Measurements from ENCODE around the gene ARL3. TPM values are rescaled to one million over a fixed set of nuclear protein-coding genes. Genes with fewer than 3 reads are reported as not detected.
A peak's percentile ranks its signal among the peaks of the same experiment; 100 is the strongest.

Gene ARL3
- total and polyA plus RNA-seq, 2 of the 4 experiments (the other 2 are of a cell fraction), result 5.0 to 14.3 TPM

- H3K9me3 ChIP-seq (ENCODE audit: control insufficient read depth, insufficient read depth, low read length), result no peaks in the 10 kb centered on the region
- dilution Hi-C loops (cut with HindIII; ENCODE audit: low sequenced_read_pairs, unreplicated experiment), result no loop called here
- WGBS, 2 experiments (ENCODE audit: extremely low coverage in 2 of 2, insufficient read length in 1 of 2), result 0% methylated on average over 16 of the region's 76 CpGs; no CpG with 5 or more reads in 1 of the 2 experiments
Measured at GRCh38 chr10:102643336-102644065, 70.7 kb downstream of the ARL3 start.

More at GRCh38 chr10:102643336-102644065, 70.7 kb downstream of the ARL3 start:
- H3K27ac ChIP-seq (ENCODE audit: insufficient read depth, low read length), result peak overlapping the region; percentile 95
- H2BK20ac ChIP-seq (ENCODE audit: low read depth, low read length), result no peak overlapping the region
- peak overlapping the region; percentile 65; the same call in 1 of the 2 replicates for H2AK5ac ChIP-seq (ENCODE audit: low read depth, low read length)
- peak overlapping the region; percentile 81; the same call in 1 of the 2 replicates for H3K56ac ChIP-seq (ENCODE audit: extremely low read depth, insufficient read depth, low read length)
- H3K9ac ChIP-seq (ENCODE audit: low read depth, low read length), result peak overlapping the region; percentile 94
- peak overlapping the region; percentile 88; the same call in 1 of the 2 replicates for H3K18ac ChIP-seq (ENCODE audit: low read depth, low read length)
- H3K79me1 ChIP-seq (ENCODE audit: low read depth in 1 of 2, low read length in 2 of 2), result peaks cover 0 to 28% of the 10 kb centered on the region in 2 experiments; a peak in 2 of 4 replicates
- peak overlapping the region; percentile 85 for H3K4me2 ChIP-seq (ENCODE audit: low read depth, low read length)
- in situ Hi-C loops (cut with MboI; ENCODE audit: low sequenced_read_pairs), result no loop called here
- intact Hi-C loops (cut with micrococcal nuclease), result loop anchor here (1.0 to 10.0 kb wide), 2 partner anchors 39 to 249 kb away; partner anchors contain the start of gene NFKB2
- peaks cover 41% of the 10 kb centered on the region for H4K20me1 ChIP-seq (ENCODE audit: insufficient read depth, low read length)
- peak overlapping the region; percentile 54; the same call in 1 of the 2 replicates for H4K5ac ChIP-seq (ENCODE audit: low read depth, low read length)
- no peak overlapping the region for H2BK15ac ChIP-seq (ENCODE audit: low read depth, low read length)
- CTCF ChIA-PET, result no interaction called here
- TF ChIP-seq POLR2A (IDR thresholded peaks at IDR 0.05; ENCODE audit: low read depth, low read length) (peak; percentile 78), CEBPB (IDR thresholded peaks at IDR 0.05; ENCODE audit: low read depth, low read length) (no peak)
- peak overlapping the region; percentile 77 for H3K4me3 ChIP-seq (ENCODE audit: insufficient read depth, low read depth, low read length)
- H3K14ac ChIP-seq (replicated peaks; ENCODE audit: low read depth, low read length), result peak overlapping the region; percentile 93
- H2BK5ac ChIP-seq (ENCODE audit: low read depth, low read length, poor library complexity, severe bottlenecking), result peak overlapping the region; percentile 92
- ATAC-seq (ENCODE audit: low read depth) (peak; percentile 3), DNase-seq (peak; percentile 74)
- H3K4me1 ChIP-seq (ENCODE audit: control insufficient read depth, insufficient read depth, low read length), result peaks cover 16% of the 10 kb centered on the region
- POLR2A ChIA-PET (ENCODE audit: unreplicated experiment), result interaction anchor here (0.6 to 1.4 kb wide), 2 partner anchors 13 to 16 kb away, joined by 3 read pairs; no protein-coding TSS in a partner anchor
- peak overlapping the region; percentile 88 for H4K91ac ChIP-seq (ENCODE audit: insufficient read depth, low read depth, low read length)
- H3K36me3 ChIP-seq (ENCODE audit: control insufficient read depth, insufficient read depth, low read length), result peaks cover 12% of the 10 kb centered on the region
- H2AK9ac ChIP-seq (replicated peaks; ENCODE audit: low read depth, low read length, poor library complexity), result peak overlapping the region; percentile 98
- peak overlapping the region; percentile 83; a peak in 2 of 4 replicates for H4K8ac ChIP-seq (ENCODE audit: low read depth in 2 of 2, low read length in 2 of 2)
- BruUV-seq (replicated peaks), result TSS peak; percentile 73
- H2BK120ac ChIP-seq (ENCODE audit: low read depth, low read length), result peak overlapping the region; percentile 74; the same call in 1 of the 2 replicates
- H2AFZ ChIP-seq (replicated peaks; ENCODE audit: low read length, poor library complexity), result peak overlapping the region; percentile 85
- no peaks in the 10 kb centered on the region for H3K27me3 ChIP-seq (ENCODE audit: control insufficient read depth, insufficient read depth, low read length)
- peaks cover 13% of the 10 kb centered on the region for H3K9me1 ChIP-seq (ENCODE audit: insufficient read depth, low read length)
- peak overlapping the region; percentile 94 for H3K4ac ChIP-seq (ENCODE audit: low read depth, low read length)
- H3K23ac ChIP-seq (ENCODE audit: low read depth, low read length), result peak overlapping the region; percentile 74; the same call in 1 of the 2 replicates

All from IMR-90 (cell line).